GM21423 (cell line): ENCODE data around the gene DLG3.
"Not testable (repeated sequence)": the region's sequence is repeated elsewhere in the genome, so short reads cannot be mapped to it uniquely, and the experiment has no call there.

Source experiments
- ATAC-seq: cut with Tn5 transposase; IDR thresholded peaks from one replicate; pipeline ENCODE4 v1.9.1; 2021; ENCODE audit warnings: mild to moderate bottlenecking, moderate library complexity; ENCODE audit not compliant: unreplicated experiment

DLG3 gene

DNA sequence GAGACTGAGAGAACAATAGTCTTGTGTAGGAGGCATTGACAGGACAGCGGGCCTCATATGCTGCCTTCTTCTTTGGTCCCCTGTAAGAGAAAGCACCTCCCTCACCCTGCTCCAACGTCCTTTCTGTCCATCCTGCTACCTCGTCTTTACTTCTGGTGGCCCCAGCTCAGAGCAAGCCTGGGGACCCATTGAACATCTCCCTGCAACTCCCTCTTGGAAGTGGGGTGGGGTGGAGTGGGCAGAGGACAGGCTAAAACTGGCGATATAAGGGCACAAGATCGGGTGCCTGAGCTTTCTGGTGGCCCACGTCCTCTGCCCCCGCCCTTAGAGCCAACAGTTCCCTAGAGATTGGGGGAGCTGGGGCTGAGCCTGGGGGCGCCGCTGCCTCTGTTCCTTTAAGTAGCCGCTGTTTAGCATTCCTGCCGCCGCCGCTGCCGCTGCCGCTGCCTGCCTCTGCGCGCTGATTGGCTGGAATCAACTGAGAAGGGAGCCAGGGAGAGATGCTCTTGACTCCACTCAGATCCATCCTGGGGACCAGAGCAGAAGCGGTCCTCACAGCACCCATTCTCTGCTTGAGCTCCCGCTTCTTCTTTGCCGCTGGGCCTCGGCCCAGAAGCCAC, at the start of gene DLG3:
DLG3 (plus strand) TSS at position 510 of the 620 bp plus-strand sequence. CDS start 367 bp downstream, outside the sequence.
- no peak for ATAC-seq

DNA sequence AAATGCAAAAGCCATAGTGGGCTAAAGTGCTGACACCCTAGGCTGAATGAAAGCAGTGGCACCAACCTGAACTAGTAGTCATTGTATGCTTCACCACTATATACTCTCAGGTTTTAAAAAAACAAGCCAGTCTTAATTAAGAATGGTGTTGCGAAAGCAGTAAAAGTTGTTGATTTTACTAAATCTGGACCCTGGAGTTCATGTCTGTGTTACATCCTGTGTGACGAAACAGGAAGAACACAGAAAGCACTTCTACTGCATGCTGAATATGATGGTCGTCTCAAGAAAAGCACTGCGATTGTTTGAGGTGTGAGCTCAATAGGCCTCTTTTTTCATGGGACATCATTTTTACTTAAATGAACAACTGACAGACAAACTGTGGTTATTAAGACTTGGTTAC, 45.7 kb upstream of the DLG3 start:
- ATAC-seq: no peak

- not testable (repeated sequence) for ATAC-seq
Measured at GRCh38 chrX:70400181-70400580, 44.5 kb upstream of the DLG3 start.

GRCh38 chrX:70402721-70403120, 41.9 kb upstream of the DLG3 start:
- ATAC-seq: no peak

DNA sequence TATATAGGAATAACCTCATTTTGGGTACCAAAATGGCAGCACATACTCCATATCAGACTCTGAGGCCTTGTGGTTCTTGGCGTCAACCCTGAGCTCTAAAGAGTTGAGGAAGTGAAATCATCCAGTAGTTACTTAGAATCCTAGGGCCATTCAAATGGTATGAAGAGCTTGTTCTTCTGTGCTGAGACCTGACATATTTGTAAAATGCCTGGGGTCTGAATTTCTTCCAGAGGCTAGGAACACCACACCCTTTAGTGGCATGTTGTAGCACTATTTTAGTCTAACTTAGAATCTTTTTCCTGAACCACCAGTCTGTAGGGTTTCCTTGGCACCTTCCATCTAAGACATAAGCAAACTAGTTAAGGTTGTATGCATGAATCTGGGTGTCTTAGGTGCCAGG, 39.6 kb upstream of the DLG3 start:
- no peak for ATAC-seq

DNA sequence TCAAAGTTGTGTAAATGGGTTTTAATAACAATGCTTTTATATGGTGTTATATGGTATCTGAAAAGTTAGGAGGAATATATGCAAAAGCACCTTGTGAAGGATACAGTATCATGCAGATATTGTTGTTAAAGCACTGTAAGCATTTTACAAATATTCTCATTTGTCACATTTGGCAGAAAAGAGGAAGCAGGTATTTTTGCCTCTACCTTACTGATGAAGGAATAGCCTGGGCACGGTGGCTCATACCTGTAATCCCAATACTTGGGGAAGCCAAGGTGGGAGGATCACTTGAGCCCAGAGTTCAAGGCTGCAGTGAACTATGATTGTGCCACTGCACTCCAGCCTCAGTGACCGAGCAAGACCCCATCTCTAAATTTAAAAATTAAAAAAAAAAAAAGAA, 33.7 kb upstream of the DLG3 start:
- ATAC-seq: no peak

DNA sequence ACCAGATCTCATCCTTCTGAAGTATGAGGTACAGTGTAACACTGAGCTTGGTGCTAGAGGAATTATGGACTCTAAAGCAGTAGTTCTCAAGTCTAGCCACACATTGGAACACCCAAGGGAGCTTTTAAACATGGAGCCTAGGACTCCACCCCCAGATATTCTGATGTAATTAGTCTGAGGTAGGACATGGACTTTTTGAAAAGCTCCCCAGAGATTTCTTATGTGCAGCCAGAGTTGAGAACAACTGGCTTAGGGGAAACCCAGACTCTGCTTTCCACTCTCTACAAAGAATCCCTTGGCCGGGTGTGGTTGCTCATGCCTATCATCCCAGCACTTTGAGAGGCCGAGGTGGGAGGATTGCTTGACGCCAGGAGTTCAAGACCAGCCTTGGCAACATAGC, 33.2 kb upstream of the DLG3 start:
- ATAC-seq: no peak

GRCh38 chrX:70421618-70422017, 23.0 kb upstream of the DLG3 start:
- ATAC-seq: no peak

GRCh38 chrX:70422851-70423341, 21.7 kb upstream of the DLG3 start, which contains the start of gene GDPD2:
Gene GDPD2, plus strand, starts transcription at chrX:70423314. Its CDS starts 1,671 bp downstream, at chrX:70424985.
- no peak for ATAC-seq

DNA sequence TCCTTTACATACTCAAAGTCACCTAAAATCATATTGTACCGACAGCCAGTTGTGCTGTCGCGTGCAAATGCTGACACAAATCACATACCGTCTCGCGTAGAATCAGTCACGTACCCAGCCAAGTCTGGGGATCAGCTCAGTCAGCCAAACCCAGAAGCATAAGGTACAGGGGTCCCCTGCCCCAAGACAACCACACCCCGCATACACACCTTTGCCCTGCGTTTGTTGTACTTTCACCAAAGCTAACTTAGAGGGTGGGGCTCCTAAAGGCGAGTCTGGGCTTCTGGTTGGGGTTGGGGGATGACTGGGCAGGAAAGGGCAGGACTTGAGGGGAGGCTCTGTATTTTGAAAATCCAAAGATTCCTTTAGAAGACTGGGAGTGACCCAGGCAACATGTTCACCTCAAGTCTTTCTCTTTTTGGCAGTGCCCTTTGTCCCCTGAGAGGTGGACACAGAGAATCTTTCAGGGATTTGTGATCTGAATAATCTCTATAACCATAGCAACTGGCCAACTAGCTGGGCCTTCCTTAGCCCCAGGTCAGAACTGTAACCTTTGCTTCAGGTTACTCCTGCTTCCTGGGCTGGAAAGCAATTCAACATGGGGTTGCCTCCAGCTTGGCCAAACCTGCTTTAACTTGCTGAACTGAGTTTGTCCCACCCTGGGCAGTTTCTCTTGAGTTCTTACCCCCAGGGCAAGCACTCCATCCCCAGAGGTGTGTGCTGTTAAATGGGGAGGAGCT, 20.5 kb upstream of the DLG3 start:
- ATAC-seq: no peak

DNA sequence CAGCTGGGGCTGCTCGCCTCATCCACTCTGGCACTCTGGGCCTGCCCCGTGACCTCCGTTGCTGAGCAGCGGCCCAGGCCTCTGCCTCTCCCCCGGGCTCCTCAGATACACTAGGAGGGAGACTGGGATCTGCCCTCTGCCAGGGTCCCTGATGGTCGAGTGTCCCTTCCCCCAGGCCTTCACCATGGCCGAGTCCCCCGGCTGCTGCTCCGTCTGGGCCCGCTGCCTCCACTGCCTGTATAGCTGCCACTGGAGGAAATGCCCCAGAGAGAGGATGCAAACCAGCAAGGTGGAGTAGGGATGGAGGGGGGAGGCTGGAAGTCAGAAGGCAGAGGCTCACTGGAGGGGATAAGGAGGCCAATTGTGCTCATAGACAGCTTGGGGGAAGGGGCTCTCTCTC, 19.8 kb upstream of the DLG3 start:
- no peak for ATAC-seq

GRCh38 chrX:70426286-70427278, 18.1 kb upstream of the DLG3 start:
- ATAC-seq: no peak

DNA sequence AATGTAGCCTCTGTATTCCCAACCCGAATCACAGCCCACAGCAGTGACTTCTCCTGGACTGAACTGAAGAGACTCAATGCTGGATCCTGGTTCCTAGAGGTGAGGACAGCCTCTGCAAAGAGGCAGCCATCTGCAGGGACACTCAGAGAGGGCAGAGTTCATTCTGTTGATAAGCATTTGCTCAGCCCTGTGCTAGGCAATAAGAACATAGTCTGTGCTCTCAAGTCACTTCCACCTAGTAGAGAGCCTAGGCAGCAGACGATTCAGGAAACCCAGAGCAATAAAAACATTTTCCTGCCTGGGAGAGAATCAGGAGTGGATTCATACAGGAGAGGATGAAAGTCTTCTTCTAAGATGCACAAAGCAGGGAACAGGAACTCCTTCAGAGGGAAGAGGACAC, 17.3 kb upstream of the DLG3 start:
- no peak for ATAC-seq

GRCh38 chrX:70429759-70430158, 14.9 kb upstream of the DLG3 start:
- no peak for ATAC-seq

DNA sequence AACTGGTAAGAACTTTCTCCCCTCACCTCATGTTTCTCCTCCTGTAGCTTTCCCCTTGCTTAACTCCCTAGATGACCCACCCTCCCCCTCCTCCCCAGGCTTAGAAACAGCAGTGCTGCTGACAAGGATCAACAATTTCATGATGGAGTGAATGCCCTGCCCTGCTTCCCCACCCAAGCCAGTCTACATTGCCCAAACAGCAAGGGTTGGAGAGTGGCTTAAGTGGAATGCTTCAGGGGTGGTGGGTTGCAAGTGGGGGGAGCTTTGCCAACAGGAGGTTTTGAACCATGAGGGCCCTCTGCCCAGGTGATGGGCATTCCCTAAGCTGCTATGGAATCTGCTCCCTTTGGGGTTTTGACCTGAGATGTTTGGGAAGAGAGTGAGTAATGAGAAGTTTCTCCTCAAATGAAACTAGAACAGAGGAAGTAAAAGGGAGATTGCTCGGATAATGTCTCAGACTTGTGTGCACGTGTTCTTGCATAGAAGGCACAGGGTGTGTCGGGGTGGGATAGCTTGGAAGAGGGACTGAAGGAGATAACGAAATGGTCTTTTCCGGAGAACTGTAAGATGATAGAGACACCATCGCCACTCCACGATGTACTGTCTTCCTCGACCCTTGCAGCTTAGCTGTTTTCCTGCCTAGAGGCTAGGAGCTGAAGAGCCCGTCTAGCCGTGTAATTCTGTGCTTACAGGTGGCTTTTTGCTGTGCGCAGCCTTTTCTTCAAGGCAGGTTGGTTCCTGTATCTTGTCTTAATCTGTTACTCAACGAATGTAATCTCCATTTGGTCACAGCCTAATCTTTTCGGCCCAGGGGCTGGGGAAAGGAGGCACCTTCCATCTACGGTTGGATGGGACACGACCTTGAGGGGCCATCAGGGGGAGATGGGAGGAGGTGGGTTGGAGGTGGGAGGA, 11.4 kb upstream of the DLG3 start:
- no peak for ATAC-seq

DNA sequence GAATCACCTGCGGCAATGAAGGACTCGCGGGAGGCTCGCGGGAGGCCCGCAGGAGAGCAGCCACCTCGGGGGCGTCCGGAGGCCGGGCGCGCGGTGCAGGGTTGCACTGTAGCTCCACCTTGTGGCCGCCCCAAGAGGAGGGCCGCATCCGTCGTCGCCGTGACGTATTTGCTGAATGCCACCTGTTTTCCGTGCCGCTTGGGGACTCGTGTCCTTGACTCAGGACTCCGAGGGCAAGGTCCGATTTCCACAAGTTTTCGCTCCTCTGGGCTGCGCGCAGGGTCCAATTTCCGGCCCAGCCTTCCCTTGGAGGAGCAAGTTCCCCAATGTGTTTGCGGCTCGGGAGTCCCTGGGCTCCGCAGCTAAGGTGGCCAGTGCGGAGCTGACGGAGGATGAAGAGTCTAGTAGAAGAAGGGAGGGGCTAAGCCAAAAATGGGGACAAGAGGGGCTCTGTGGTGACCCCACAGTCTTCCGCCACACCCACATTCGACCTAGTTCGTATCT, 10.7 kb upstream of the DLG3 start:
- peak; percentile 58 for ATAC-seq

- peak; percentile 67 for ATAC-seq
Measured at GRCh38 chrX:70434352-70434866, 10.2 kb upstream of the DLG3 start.

- no peak for ATAC-seq
Measured at GRCh38 chrX:70434914-70435586, 9.6 kb upstream of the DLG3 start.

DNA sequence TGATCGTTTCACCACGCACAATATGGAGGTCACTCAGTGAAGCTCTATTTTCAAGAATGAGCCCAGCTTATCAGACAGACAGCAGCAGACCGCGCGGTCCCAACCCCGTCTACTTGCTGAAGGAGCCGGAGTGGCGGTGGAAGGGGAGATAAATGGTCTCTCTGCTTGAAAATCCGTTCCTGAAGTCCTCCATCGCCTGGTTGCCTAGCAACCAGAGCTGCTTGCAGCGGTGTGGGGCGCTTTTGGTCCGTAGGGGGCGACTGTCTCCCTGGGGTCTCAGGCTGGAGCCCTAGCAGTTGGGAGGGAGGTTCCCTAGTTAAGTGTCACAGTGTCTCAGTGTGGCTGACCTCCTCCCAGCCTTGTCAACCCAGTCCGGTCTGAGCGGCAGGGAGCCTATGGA, 8.3 kb upstream of the DLG3 start:
- no peak for ATAC-seq
